Urothelium cell line (cell line): ENCODE measurements around the gene SP4.

Source experiments
- DNase-seq: peaks from one replicate; pipeline ENCODE4 v3.0.0; 2011; ENCODE audit warnings: low spot score, mixed read lengths
- FAIRE-seq: peaks from 2 replicates; lab custom pipeline; 2011; peaks lifted over from hg19 to GRCh38; lab: Jason Lieb, UNC

Gene SP4

DNA sequence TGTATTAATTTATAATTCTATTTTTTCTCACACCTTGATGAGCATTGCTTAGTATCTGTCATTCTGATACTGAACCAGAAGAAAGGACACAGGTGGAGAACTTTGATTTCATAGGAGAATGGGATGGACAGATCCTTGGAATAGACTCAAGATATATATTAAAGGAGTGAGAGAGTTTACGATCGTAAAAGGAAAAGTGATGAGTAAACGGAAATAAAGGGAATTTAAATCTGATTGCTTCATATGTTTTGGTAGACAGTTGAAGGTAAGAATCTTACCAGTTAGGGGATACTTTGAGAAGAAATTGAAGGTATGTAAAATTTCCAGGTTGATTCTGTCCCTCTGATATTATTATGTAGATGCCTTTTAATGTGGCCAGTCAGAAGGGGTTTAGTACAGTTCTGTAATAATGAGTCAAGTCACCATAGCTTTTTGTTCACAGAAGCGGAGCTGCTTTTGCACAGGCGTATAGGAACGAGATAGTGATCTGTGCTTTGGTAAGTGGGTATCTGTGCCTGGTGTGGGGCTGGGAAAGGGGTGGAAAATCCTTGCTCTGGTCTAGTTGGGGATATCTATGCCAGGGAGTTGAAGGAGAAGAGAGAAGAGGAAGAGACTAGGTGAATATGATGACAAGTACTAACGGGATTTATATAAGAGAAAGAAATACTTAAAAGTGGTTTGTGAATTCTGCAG lies 15.4 kb downstream of the SP4 start:
- no peak for DNase-seq
- FAIRE-seq = no peak

DNA sequence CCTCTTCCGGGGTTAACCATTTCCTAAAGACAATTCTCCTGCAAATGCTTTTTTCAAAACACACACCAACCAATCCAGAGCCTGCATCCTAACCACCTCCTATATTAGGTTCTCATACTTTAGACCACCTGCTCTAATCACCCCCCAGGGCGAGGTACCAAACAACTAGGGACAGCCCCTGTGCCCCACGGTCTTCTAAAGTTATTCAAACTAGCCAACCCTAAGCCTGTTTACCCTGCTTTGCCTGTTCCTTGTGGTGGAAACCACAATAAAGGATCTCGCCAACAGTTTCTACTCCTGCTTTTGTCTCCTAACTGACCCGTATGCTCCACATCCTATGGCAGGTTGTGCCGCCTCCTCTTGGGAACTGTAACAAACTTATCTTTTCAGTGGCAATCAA lies 21.1 kb downstream of the SP4 start:
- DNase-seq = no peak
- no peak for FAIRE-seq

DNA sequence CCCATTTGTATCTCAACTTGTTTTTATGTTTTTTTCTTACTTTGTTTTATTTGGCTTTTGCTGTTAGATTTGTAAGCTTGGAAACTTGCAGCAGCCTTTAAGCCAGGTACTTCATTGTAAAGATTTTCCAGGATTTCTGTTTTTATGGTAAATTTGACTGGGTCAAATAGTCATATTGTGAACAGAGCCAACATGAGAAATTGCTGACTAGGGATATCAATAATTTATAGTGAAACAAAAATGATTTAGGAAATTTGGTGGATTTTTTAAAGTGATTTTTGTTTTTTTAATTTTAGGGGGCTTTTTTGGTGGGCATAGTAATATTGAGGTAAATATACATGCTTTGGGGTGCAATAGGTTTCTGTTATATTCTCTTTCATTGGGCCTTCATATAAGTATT lies 22.2 kb downstream of the SP4 start:
- no peak for FAIRE-seq

DNA sequence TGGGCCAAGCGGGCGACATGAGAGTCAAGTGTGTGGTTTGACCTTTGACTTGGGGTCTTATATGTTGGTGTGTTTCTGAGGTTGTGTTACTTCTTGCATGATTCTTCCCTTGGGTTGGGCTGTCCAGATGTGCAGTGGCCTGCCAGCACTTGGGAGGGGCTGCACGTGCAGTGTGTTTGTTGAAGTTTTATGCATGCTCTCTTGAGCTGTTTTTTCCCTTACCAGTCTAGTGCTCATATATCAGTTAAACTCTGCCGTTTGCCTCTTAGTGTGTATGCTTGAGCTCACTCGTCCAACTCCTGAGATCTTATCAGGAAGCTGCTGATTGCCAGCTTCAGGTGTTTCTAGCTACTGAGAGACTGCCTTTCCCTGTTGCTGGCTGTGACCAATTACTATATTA lies 23.1 kb downstream of the SP4 start:
- no peak for DNase-seq
- no peak for FAIRE-seq

More for the DNA sequence above, 22.2 kb downstream of the SP4 start:
- no peak for DNase-seq

DNA sequence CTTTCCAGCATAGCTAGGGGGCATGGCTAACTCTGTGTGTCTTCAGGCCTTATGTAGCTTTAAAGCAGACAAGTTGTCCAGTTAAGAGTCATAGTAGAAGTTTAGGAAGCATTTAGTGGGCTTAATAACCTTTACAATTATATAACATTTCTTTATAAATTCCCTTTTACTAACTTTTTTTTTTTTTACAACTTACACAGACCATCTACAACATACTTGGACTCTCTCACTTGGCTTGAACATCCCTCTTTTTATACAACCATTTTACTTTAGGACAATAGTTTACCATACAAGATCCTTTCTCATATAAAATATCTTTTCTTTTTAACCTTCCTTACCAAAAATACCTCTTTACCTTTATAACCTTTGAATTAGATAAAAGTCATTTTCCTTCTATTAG lies 26.3 kb downstream of the SP4 start:
- no peak for FAIRE-seq
- DNase-seq = no peak

DNA sequence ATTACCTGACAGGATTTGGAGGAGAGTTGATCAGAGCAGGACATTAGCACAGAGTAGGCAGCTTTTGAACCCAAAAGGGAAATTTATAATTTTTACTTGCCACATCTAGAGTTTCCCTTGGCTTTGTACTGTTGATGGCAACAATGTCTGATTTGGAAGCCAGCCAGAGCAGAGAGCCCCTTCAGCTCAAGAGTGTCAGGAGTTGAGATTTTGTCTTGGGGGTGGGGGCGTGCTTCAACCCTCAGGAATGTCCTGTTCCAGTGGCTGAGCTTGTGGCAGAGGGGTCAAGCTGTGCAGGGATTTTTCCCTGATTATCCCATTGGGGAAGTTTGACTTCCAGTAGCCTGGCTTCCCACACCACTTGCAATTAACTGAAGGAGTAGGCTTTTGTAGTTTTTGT lies 27.0 kb downstream of the SP4 start:
- no peak for DNase-seq
- FAIRE-seq = no peak

DNA sequence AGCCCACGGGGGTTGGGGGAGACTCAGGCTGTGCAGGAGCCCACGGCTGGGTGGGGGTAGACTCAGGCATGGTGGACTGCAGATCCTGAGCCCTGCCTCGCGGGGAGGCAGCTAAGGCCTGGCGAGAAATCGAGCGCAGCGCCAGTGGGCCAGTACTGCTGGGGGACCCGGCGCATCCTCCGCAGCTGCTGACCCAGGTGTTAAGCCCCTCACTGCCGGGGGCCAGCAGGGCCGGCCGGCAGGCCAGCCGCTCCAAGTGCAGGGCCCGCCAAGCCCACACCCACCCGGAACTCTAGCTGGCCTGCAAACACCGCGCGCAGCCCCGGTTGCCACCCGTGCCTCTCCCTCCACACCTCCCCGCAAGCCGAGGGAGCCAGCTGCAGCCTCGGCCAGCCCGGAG lies 33.4 kb downstream of the SP4 start:
- no peak for FAIRE-seq
- no peak for DNase-seq

DNA sequence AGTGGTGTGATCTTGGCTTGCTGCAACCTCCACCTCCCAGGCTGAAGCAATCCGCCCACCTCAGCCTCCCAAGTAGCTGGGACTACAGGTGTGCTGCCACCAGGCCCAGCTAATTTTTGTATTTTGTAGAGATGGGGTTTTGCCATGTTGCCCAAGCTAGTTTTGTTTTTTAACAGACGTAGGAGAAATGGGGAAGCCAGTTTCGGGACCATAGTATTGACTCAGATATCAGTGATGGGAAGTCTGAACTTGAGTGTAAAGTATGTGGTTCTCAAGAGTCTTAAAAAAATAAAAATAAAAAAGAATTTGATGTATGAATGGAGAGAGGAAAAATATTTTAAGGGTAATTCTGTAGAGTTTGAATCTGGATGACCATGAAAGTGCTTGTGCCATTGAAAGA lies 34.2 kb downstream of the SP4 start:
- DNase-seq (no peak), FAIRE-seq (no peak)

DNA sequence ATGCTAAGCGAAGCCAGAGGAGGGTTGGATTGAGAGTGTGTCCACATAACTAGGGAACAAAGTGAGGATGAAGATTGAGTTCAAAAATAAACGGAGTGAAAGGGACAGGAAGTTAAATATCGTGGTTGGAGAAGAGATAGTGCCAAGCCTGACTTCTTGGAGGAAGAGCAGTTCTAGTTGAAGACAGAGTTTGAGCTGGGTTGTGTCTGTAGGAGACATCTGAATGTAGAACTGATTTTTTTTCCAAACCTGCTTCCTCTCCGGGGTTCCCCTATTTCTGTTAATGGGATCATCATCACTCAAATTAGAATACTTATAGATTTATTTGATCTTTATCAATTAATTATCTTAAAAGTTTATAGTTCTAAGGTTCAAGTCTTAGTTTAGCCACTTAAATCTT lies 35.6 kb downstream of the SP4 start:
- DNase-seq (no peak), FAIRE-seq (no peak)

DNA sequence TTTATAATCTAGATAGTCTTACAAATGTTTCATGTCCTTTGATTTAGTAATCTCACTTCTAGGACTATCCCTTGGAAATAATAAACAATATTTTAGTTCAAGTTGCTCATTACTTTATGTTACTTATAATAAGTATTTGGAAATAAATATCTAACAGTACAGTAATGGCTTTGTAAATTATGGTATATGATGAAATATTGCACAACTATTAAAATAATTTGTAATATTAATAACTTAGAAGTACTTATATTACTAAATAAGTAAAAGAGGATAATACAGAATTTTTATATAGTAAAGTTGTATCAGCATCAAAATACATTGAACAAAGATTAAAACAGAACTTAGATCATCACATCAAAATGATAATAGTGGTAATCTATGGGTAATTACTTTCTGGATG lies 41.1 kb downstream of the SP4 start:
- DNase-seq (no peak), FAIRE-seq (no peak)

DNA sequence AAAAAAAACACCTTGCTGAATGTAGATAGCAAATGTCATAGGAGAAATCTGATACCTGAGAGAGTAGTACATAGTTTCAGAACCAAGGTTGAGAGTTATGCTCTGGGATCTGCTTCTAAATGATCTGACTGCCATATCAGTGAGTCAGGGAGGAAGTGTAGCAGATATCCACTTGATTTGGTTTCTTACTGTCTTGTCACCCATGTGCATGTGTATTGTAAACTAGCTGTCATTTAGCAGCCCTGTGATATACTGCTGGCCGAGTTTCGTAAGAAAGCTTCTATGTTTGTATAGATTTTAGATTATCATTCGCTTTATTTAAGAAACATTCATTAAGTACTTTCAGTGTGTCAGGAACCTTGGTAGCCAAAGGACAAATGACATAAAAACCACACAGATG lies 42.0 kb downstream of the SP4 start:
- DNase-seq (no peak), FAIRE-seq (no peak)

DNA sequence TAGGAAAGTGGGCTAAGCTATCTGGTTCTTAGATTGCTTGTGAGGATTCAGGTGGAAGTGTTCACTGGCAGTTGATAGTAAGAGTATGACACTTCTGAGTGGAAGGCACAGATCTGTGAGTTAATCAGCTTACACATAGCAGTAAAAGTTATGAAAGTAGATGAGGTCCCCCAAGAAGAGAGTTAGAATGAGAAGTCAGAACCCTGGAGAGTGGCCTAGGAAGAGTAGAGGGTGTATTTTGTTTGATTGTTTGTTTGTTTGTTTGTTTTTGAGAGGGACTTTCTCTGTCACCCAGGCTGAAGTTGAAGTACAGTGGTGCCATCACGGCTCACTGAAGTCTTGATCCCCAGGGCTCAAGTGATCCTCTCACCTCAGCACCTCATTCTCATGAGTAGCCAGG lies 44.1 kb downstream of the SP4 start:
- no peak for DNase-seq

DNA sequence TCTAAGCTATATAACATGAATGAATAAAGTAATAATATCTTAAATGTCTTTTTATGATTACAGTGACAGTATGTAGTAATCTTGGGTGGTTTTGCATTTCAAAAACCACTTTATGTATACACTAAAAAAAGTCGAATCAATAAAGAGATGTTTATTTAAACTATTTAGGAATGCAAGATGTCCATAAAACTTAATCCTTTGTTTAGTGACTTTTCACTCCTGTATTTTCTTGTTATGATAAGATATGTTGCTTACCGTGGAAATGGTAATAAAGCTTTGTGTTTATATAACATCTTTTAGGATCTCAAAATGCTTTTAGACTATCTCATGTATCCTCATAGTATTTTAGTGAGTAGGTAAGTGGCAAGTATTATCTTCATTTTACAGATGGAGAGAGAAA lies 48.5 kb downstream of the SP4 start:
- DNase-seq (no peak), FAIRE-seq (no peak)

More for the DNA sequence above, 44.1 kb downstream of the SP4 start:
- no peak for FAIRE-seq

DNA sequence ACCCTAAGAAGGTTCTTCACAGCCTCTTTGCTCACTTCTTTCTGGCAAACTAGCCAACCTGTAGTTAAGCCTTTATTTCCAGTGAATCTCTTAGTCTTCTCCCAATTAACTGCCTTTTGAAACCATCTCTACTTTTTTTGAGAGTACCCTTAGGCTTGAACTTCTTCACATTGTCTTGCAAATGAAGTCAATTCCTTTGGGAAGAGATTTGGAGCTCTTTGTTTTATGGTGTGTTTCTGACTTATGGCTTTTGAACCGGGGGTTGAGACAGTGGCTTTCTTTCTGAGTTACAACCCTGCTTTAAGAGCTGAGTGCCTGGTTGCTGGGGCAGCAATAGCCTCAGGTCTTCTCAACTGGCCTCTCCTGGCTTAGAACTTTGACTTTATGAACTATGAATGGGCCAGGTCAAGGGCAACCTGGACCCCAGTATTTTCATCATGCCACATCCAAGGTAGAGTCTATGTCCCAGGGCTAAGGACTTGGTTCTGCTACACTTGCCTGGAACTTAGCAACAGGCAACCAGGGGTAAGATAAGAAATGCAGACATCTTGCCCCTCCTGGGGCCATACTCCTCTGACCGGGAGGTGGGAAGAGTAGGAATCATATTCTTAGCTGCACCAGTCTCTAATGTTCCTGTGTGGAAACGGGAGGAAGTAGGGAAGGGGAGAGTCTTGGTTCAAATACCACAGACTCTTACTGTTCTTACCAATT lies 53.0 kb downstream of the SP4 start:
- no peak for DNase-seq
- no peak for FAIRE-seq

DNA sequence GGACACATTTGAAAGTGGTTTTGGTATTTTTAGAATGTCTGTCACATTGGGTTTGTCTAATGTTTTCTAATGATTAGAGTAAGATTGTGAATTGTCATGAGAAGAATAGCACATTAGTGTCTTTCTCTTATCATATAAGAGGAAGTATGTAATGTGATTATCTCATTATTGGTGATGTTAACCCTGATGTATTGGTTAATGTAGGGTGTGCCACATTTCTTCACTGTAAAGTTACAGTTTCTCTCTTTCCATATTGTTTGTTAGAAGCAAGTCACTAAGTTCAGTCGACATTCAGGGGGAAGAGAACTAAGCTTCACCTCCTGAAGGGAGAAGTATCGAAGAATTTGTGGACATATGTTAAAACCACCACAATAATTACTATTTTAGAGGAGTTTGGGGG lies 58.6 kb downstream of the SP4 start:
- FAIRE-seq (no peak), DNase-seq (no peak)

DNA sequence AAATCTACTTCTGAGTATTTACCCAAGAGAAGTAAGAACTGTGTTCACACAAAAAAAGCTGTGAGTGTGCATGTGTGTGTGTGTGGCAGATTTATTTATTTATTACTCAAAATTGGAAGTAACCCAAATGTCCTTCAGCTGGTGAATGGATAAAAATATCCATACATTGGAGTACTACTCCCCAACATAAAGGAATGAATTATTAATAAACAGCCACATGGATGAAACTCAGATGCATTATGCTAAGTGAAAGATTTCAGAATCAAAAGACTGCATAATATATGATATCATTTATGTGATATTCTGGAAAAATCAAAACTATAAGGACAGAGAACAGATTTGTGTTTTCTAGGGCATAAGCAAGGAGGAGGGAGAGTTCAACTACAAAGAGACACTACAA lies 67.8 kb downstream of the SP4 start:
- no peak for DNase-seq
- no peak for FAIRE-seq

DNA sequence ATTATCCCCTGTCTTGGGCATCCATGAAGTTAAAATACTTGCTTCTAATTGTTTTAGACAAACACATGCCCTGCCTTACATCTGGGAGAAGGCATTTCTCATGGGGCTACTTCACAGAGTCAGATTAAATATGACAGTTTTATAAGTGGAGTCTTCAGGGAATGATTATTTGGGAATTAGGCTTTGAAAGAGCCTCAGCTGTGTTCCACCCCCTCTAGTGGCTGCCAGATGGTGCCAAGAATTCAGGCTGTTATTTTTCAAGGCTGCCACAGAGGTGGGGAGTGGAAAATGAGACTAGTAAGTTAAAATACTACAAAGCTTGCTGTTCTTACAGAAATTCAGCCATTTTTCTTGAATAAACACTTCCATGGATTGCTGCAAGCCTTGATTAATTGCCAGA lies 69.2 kb downstream of the SP4 start:
- DNase-seq = peak; percentile 4
- no peak for FAIRE-seq

DNA sequence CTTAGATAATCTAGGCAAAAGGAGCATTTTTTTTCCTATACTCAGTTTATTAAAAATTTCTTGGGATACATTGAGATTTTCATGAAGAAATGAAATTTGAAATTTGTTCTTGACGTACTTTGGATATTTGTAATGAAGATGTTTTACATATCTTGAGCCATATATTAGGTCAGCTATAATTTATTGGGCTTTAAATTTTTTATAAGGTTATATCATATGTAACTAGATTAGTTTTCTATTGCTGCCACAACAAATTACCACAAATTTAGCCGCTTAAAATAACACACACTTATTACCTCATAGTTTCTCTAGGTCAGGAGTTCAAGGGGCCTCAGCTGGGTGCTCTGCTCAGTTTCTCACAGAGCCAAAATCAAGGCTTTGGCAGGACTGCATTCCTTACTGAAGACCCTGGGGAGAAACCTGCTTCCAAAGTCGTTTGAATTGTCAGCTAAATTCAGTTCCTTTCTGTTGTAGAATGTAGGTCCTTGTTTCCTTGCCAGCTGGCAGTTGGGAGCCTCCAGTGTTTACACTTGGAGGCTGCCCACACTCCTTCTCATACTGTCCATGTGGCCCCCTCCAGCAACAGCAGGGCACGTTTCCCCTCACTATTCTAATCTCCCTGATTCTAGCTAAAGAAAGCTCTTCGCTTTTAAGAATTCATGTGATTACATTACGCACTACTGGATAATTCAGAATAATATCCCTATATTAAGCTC lies 72.4 kb downstream of the SP4 start:
- DNase-seq = no peak

DNA sequence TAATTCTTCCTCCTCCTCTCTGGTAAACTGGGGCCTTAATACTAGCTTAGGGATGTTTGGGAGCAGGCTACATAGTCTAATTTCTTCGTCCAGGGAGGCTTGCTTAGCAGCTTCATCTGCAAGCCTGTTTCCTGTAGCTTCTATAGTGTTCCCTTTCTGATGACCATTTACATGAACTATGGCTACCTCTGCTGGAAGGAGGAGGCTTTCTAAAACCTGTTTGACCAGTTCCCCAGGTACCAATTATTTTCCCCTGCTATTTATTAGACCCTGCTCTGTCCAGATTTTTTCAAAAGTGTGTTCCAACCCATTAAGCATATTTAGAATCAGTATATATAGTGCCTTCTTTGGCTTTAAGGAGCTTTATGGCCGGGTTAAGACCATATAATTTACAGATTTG lies 76.1 kb downstream of the SP4 start:
- FAIRE-seq (no peak), DNase-seq (no peak)

More for the DNA sequence above, 72.4 kb downstream of the SP4 start:
- no peak for FAIRE-seq

DNA sequence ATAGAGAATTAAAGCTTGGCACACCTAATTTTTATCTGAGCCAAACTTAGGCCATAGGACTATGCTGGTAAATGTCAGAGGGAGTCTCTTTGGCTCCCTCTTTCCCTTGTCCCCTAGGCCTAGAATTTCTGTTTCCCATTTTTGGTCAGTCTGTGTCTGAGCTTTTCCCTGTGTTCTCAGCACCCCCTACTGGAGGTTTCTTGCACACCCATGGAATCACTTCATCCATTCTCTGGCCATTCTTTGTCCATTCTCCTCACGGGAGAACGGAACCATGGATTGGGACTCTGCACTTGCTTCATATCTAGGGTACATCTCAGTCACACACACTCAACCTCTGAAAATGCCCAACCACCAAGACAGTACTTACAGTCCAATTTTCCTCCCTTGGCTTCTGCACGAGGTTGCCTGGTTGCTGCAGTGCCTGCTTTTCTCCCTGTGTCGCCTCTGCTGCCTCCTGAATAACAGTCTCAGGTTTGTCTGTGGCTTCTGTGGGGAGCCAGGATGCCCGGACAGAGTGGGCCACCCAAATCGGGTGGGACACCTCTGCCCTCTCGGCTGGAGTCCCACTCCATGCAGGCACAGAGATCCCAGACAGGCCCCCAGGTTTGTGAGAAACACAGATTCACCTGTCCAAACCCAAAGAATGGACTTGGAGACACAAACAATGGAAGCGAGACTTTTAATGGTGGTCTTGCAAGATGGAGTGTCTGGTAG lies 79.9 kb downstream of the SP4 start:
- DNase-seq = peak; percentile 18
- no peak for FAIRE-seq

DNA sequence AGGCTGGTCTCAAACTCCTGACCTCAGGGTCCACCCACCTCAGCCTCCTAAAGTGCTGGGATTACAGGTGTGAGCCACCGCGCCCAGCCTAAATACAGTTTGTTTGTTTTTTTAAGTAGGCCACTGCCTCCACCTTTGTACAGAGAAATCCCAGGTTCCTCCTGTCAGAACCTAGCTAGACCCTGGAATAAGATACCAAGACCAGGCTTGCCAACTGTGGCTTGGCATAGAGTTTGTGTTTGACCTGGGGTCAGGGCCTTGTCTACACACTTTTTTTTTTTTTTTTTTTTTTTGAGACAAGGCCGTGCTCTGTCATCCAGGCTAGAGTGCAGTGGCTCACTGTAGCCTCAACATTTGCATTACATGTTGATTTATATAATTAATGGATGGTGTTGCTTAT lies 80.7 kb downstream of the SP4 start:
- FAIRE-seq (no peak), DNase-seq (no peak)
